ENCODE measurements around the gene TMPRSS11D. TPM values are rescaled to one million over a fixed set of nuclear protein-coding genes. Genes with fewer than 3 reads are reported as not detected.

Gene TMPRSS11D
- not detected for total RNA-seq

GRCh38 chr4:67883902-67884301 lies at the start of gene TMPRSS11D:
TMPRSS11D (minus strand) TSS chr4:67884002; CDS start chr4:67883933, 69 bp downstream.
- Mint-ChIP-seq H3K36me3 (ENCODE audit: insufficient read depth) (no peaks in the 10 kb centered on the region), H3K9me3 (no peaks in the 10 kb centered on the region), H3K27me3 (ENCODE audit: low read depth) (peaks cover 3% of the 10 kb centered on the region), H3K4me1 (ENCODE audit: low read depth) (no peaks in the 10 kb centered on the region), H3K4me3 (no peak within 1 kb of the TSS)
- DNase-seq (no peak), ATAC-seq (no peak)

- no peak for DNase-seq
- no peaks in the 10 kb centered on the region for H3K4me1 Mint-ChIP-seq (ENCODE audit: low read depth)
- no peaks in the 10 kb centered on the region for H3K9me3 Mint-ChIP-seq
- no peak for ATAC-seq
- no peaks in the 10 kb centered on the region for H3K36me3 Mint-ChIP-seq (ENCODE audit: insufficient read depth)
- H3K4me3 Mint-ChIP-seq: no peak overlapping the region
- peaks cover 5% of the 10 kb centered on the region for H3K27me3 Mint-ChIP-seq (ENCODE audit: low read depth)
These were observed 49.2 kb upstream of the TMPRSS11D start for GRCh38 chr4:67933038-67933437.

- H3K4me3 Mint-ChIP-seq: no peak overlapping the region
- H3K27me3 Mint-ChIP-seq (ENCODE audit: low read depth): peaks cover 5% of the 10 kb centered on the region
- no peaks in the 10 kb centered on the region for H3K4me1 Mint-ChIP-seq (ENCODE audit: low read depth)
- no peaks in the 10 kb centered on the region for H3K36me3 Mint-ChIP-seq (ENCODE audit: insufficient read depth)
- H3K9me3 Mint-ChIP-seq: no peaks in the 10 kb centered on the region
- DNase-seq (no peak), ATAC-seq (no peak)
These were observed 47.5 kb upstream of the TMPRSS11D start for GRCh38 chr4:67931256-67931655.

DNA sequence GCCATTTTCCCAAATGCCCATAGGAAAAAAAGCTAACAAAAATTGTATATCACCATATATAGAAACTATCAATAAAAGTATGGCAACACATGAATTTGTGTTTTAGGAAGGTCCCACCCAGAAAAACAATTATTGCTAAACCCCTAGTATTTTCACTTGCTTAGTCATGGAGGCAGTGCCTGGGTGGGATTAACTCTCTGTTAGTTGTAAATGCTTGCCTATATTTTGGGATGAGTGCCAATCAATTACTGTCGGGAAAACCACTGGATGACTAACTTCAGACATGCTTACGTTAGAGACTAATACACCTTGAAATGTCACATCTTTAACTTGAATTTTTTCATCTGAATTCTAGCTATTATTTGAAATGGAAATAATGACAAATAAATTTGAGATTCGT lies 45.6 kb upstream of the TMPRSS11D start:
- Mint-ChIP-seq H3K36me3 (ENCODE audit: insufficient read depth) (no peaks in the 10 kb centered on the region), H3K4me3 (no peak overlapping the region), H3K27me3 (ENCODE audit: low read depth) (peaks cover 5% of the 10 kb centered on the region), H3K4me1 (ENCODE audit: low read depth) (no peaks in the 10 kb centered on the region), H3K9me3 (peaks cover 2% of the 10 kb centered on the region)
- DNase-seq (no peak), ATAC-seq (no peak)

GRCh38 chr4:67928546-67928945 lies 44.7 kb upstream of the TMPRSS11D start:
- H3K27me3 Mint-ChIP-seq (ENCODE audit: low read depth): peaks cover 5% of the 10 kb centered on the region
- no peak for ATAC-seq
- H3K4me3 Mint-ChIP-seq: no peak overlapping the region
- peaks cover 5% of the 10 kb centered on the region for H3K9me3 Mint-ChIP-seq
- H3K4me1 Mint-ChIP-seq (ENCODE audit: low read depth): no peaks in the 10 kb centered on the region
- no peaks in the 10 kb centered on the region for H3K36me3 Mint-ChIP-seq (ENCODE audit: insufficient read depth)
- DNase-seq: no peak

DNA sequence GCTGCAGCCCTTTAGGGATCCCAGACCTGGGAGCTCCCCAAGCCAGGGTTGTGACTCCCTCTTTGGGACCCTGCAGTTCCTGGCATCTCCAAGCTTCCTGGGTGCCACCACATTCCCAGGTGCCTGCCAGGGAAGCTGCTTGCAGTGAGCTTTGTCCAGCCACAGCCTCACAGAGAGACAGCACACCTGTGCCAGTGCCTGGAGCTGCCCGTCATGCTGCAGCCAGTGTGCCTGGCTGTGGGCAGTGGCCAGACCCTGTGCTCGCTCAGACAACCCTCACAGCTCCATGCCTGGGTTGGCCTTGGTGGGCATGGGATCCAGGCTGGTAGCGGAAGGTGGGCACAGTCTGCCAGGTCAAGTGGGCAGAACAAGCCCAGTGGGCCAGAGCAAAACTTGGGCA lies 43.4 kb upstream of the TMPRSS11D start:
- no peak for DNase-seq

DNA sequence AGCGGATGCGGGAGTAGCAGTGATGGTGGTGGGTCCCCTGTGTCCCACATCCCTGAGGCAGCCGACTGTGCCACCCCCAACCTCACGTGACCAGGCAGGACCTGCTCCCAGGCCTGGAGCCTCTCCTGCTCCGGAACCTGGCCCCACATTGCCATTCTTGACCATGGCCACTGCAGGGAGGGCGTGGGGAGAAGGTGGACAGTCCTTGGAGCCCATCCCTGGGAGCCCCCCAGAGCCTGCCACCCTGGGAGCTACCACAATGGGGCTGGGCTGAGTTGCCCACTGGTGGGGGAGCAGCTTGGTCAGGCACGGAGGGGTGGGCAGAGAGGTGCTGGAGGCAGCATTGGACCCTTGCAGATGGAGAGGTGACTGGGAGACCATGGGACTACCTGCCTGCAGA lies 42.7 kb upstream of the TMPRSS11D start:
- DNase-seq: no peak
- Mint-ChIP-seq H3K9me3 (peaks cover 5% of the 10 kb centered on the region), H3K4me1 (ENCODE audit: low read depth) (no peaks in the 10 kb centered on the region), H3K27me3 (ENCODE audit: low read depth) (peaks cover 3% of the 10 kb centered on the region), H3K36me3 (ENCODE audit: insufficient read depth) (no peaks in the 10 kb centered on the region), H3K4me3 (no peak overlapping the region)
- no peak for ATAC-seq

More for the DNA sequence above, 43.4 kb upstream of the TMPRSS11D start:
- H3K4me3 Mint-ChIP-seq: no peak overlapping the region
- peaks cover 3% of the 10 kb centered on the region for H3K27me3 Mint-ChIP-seq (ENCODE audit: low read depth)
- ATAC-seq: no peak
- no peaks in the 10 kb centered on the region for H3K36me3 Mint-ChIP-seq (ENCODE audit: insufficient read depth)
- peaks cover 5% of the 10 kb centered on the region for H3K9me3 Mint-ChIP-seq
- no peaks in the 10 kb centered on the region for H3K4me1 Mint-ChIP-seq (ENCODE audit: low read depth)

DNA sequence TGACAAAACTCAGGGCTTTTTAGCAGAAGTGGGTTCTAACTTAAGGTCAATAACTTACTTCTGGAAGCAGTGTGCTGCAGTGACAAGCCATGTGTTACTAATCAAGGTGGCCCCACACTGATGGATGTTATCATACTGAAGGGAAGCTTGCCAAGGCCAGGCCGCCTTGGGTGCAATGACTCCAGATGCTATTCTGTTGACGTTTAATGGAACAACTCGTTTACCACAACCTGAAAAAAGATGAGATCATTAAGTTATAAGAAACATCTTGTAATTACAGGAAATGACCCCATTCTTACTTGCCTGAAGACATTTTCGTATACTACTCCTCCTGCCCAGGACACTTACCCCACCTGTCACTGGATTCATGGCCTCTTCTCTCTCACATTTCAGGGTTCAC lies 38.9 kb upstream of the TMPRSS11D start:
- DNase-seq: no peak
- ATAC-seq: no peak
- Mint-ChIP-seq H3K27me3 (ENCODE audit: low read depth) (peaks cover 2% of the 10 kb centered on the region), H3K36me3 (ENCODE audit: insufficient read depth) (no peaks in the 10 kb centered on the region), H3K4me1 (ENCODE audit: low read depth) (no peaks in the 10 kb centered on the region), H3K9me3 (peaks cover 5% of the 10 kb centered on the region), H3K4me3 (no peak overlapping the region)

DNA sequence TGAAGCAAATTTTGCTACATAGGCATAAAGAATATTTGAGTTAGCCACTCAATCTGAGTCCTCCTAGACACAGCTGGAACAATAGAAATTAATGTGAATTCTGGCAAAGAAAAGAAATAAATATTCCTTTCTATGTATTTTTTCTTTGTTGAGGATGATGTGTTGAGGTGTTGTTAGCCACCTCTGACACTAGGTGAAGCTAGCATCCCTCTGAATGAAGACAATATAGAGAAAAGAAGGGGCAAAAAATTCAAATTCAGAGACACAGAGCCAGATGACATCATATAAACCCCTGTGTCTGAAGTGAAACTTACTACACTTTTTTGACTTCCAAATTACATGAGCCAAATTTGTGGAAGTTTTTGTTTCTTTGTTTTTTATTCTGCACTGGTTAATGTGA lies 34.6 kb upstream of the TMPRSS11D start:
- no peak for DNase-seq
- no peaks in the 10 kb centered on the region for H3K4me1 Mint-ChIP-seq (ENCODE audit: low read depth)
- ATAC-seq: no peak
- no peak overlapping the region for H3K4me3 Mint-ChIP-seq
- no peaks in the 10 kb centered on the region for H3K9me3 Mint-ChIP-seq
- H3K27me3 Mint-ChIP-seq (ENCODE audit: low read depth): peaks cover 2% of the 10 kb centered on the region
- H3K36me3 Mint-ChIP-seq (ENCODE audit: insufficient read depth): no peaks in the 10 kb centered on the region

GRCh38 chr4:67915400-67915966 lies 31.7 kb upstream of the TMPRSS11D start:
- Mint-ChIP-seq H3K27me3 (ENCODE audit: low read depth) (peaks cover 5% of the 10 kb centered on the region), H3K4me1 (ENCODE audit: low read depth) (no peaks in the 10 kb centered on the region), H3K4me3 (no peak overlapping the region), H3K9me3 (no peaks in the 10 kb centered on the region), H3K36me3 (ENCODE audit: insufficient read depth) (no peaks in the 10 kb centered on the region)
- no peak for ATAC-seq
- no peak for DNase-seq

- DNase-seq (no peak), ATAC-seq (no peak)
- Mint-ChIP-seq H3K4me3 (no peak overlapping the region), H3K36me3 (ENCODE audit: insufficient read depth) (no peaks in the 10 kb centered on the region), H3K27me3 (ENCODE audit: low read depth) (peaks cover 5% of the 10 kb centered on the region), H3K4me1 (ENCODE audit: low read depth) (no peaks in the 10 kb centered on the region), H3K9me3 (no peaks in the 10 kb centered on the region)
These were observed 28.3 kb upstream of the TMPRSS11D start for GRCh38 chr4:67912080-67912479.

GRCh38 chr4:67911638-67912037 lies 27.8 kb upstream of the TMPRSS11D start:
- Mint-ChIP-seq H3K36me3 (ENCODE audit: insufficient read depth) (no peaks in the 10 kb centered on the region), H3K4me3 (no peak overlapping the region), H3K4me1 (ENCODE audit: low read depth) (no peaks in the 10 kb centered on the region), H3K27me3 (ENCODE audit: low read depth) (peaks cover 5% of the 10 kb centered on the region), H3K9me3 (no peaks in the 10 kb centered on the region)
- DNase-seq (no peak), ATAC-seq (no peak)

DNA sequence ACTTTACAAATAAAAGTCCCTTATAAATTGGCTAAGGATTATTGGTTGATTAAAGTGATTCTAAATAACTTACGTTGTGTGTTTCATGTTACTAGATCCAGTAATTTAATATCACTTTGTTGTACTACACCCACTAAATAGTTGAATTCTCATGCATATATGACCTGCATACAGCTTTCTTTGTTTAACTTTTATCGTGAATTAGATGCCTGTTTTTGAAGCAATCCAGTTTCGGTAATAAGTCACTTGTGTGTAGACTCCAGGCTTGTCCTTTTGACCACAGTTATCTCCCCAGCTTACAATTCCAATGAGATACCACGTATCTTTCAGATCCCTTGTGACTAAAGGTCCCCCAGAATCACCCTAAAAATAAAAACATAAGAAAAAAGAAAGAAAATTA lies 27.3 kb upstream of the TMPRSS11D start:
- Mint-ChIP-seq H3K36me3 (ENCODE audit: insufficient read depth) (no peaks in the 10 kb centered on the region), H3K27me3 (ENCODE audit: low read depth) (peaks cover 5% of the 10 kb centered on the region), H3K9me3 (peaks cover 2% of the 10 kb centered on the region), H3K4me1 (ENCODE audit: low read depth) (no peaks in the 10 kb centered on the region), H3K4me3 (no peak overlapping the region)
- no peak for ATAC-seq
- no peak for DNase-seq

GRCh38 chr4:67910585-67910905 lies 26.7 kb upstream of the TMPRSS11D start:
- Mint-ChIP-seq H3K36me3 (ENCODE audit: insufficient read depth) (no peaks in the 10 kb centered on the region), H3K4me3 (no peak overlapping the region), H3K4me1 (ENCODE audit: low read depth) (no peaks in the 10 kb centered on the region), H3K9me3 (peaks cover 8% of the 10 kb centered on the region), H3K27me3 (ENCODE audit: low read depth) (peaks cover 5% of the 10 kb centered on the region)
- DNase-seq (no peak), ATAC-seq (no peak)

GRCh38 chr4:67909905-67910584 lies 26.2 kb upstream of the TMPRSS11D start:
- peaks cover 5% of the 10 kb centered on the region for H3K27me3 Mint-ChIP-seq (ENCODE audit: low read depth)
- H3K4me1 Mint-ChIP-seq (ENCODE audit: low read depth): no peaks in the 10 kb centered on the region
- H3K9me3 Mint-ChIP-seq: peaks cover 9% of the 10 kb centered on the region
- ATAC-seq (no peak), DNase-seq (no peak)
- no peaks in the 10 kb centered on the region for H3K36me3 Mint-ChIP-seq (ENCODE audit: insufficient read depth)
- no peak overlapping the region for H3K4me3 Mint-ChIP-seq

All from activated T-cell treated with anti-CD3 and anti-CD28 coated beads, Interleukin-2, amount 50 U/mL, for 4 hours (primary cell).